ENCODE data around the gene ETV3.

DNA sequence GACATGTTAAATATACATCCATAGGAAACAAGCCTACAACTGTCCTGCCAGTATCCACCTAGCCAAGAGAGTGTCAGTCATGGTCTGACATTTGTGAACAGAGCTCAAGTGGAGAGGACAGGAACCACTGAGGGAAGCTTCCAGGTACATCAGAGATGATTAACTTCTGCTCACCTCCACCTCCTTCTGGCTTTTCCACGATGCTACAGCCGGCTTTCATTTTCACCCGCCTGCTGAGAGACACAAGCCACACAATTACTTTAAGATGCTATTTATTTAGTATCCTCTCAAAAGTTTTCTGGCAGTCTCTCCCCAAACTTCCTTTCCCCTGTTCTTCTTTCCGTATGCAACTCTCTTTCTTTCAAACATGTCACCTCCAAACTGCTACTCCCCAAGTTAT lies 2.1 kb downstream of the ETV3 start:
- TF ChIP-seq ARNT (IDR thresholded peaks at IDR 0.05) (no peak), BHLHE40 (IDR thresholded peaks at IDR 0.05; ENCODE audit: borderline replicate concordance) (no peak), FOXA1 (IDR thresholded peaks at IDR 0.05) (no peak), ZNF384 (IDR thresholded peaks at IDR 0.05) (no peak), NFRKB (IDR thresholded peaks at IDR 0.05) (no peak), FOXK2 (IDR thresholded peaks at IDR 0.05) (no peak)

Measured in HEK293T (cell line).